Stimulated activated CD4-positive, alpha-beta T cell treated with anti-CD3 and anti-CD28 coated beads, Interleukin-12 subunit alpha, Interleukin-12 subunit beta, amount 100 ng/mL, for 4 hours (primary cell): ENCODE measurements around the gene CDK5.

Experiments
- DNase-seq: peaks from one replicate; pipeline ENCODE4 v3.0.0-alpha.2; 2020

Gene CDK5

DNA sequence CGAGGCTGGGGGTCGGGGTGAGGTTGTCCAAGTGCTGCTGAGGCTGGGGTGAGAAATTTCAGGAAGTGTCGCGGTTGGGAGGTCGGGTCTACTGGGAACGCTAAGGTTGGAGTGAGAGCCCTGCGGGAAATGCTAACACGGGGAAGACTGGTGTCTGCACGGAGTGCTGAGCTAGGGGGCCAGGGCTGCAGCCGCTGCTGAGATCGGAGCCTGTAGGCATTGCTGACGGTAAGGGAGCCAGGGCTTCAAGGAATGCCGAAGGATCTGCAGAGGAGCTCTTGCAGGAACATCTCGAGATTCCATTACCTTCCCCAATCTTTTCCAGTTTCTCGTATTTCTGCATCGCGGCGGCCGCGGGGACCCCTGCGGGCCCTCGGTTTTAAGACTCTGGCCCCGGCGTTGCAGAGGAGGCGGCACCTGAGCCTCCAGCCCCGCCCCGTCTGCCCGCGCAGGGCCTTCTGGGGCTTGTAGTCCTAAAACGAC is at the start of gene CDK5:
Gene CDK5 (minus strand): TSS at position 392 of the 483 bp plus-strand sequence. CDS start 49 bp downstream, at position 343.
- DNase-seq, result no peak

DNA sequence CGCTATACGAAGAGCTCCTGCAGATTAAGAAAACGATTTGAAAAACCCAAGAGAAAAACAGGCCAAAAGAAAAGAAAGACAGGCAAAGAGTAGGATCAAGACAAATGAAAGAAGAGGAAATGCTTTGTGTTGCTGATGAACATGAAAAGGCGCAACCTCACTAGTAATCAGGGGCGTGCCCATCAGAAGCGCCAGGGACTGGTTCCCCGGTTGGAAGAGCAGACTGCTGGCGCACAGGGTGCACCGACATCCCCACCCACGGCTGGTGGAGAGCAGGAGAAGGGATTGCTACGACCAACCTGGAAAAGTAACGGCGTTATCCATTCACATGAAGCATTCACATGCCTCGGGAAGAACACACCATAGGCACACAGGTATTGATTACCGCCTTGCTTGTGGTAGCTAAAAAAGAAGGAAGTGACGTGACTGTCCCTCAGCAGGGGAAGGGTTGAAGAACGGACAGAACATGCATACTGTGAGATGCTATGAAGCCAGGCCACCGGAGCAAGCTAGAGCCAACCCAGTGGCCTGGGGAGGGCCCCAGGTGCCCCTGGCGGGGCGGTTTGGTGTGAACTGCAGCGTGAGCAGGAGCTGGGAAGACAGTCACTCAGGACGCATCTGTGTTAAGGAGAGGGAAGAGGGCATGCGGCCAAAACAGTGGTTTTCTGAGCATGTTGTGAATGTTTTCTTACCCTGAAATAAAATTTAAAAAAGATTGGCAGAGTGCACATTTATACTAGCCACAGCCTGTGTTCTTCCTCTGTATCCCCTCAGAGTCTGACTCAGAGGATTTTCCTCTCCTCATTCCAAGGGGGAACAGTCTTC is 46.9 kb upstream of the CDK5 start:
- no peak for DNase-seq

DNA sequence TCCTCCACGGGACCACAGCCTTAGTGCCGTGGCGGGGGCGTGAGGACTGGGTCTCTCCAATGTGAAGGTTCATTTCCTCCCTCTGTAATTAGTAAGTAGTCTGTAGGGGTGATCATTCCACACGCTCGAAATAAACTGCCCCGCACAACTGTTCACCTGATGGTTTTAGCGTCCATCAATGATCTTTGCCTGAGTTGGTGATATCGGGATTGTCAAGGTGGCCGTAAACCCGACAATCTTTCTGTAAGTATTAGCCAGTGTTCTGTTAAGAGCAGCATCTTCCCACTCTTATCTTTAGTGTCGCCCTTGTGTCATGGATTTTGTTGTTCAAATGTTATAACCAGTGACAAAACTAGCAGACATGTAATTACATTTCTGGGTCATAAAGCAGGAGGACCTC is 46.3 kb upstream of the CDK5 start:
- DNase-seq, result no peak

DNA sequence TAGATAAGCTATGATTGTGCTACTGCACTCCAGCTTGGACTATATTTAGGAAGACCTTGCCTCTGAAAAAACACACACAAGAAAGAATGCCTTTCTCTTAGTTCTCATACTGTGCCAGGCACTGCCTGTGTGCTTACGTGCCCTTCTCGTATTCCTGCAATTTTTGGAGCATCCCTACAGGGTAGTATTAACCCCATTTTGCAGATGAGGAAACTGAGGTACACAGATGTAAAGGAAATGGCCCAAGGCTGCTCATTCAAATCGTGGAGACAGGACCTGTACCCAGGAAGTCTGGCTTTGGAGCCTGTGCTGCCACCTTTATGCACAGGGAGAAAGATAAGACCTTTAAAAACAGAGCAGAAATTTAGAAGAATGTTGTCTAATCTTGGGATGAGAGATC is 45.3 kb upstream of the CDK5 start:
- DNase-seq, result no peak

DNA sequence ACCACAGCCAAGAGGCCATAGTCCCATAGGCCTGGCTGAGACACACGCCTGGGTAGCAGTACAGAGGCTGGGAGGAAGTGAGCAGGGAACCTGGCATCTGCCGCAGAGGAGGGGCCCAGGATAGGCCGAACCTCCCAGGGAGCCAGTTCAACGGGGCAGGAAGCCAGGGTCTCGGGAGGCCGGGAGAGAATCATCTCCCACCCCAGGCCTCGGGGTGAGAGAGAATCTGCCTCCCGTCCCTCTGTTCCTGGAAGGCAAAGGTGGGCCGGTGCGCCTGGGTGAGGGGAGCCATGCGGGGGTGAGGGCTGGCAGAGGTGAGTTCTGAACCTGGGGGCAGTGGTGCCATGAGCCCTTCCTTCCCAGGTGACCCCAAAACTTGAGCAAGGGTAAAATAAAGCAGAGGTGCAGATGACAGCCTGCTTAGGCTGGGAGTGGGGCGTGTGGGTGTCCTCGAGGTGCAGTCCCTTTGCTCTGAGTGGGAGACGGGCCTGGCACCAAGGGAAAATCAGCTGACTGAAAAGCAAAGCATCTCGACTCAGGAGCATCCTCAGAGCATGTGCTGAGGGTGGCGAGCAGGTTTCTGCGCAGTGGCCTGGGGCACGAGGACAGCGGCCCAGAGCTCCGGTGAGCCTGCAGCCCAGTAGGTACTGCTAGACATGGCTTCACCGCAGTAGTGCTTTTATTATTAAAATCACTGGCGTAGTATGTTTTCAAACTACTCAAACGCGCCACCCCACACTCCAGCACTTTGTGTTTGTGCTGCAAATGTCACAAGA is 44.1 kb upstream of the CDK5 start:
- no peak for DNase-seq

DNA sequence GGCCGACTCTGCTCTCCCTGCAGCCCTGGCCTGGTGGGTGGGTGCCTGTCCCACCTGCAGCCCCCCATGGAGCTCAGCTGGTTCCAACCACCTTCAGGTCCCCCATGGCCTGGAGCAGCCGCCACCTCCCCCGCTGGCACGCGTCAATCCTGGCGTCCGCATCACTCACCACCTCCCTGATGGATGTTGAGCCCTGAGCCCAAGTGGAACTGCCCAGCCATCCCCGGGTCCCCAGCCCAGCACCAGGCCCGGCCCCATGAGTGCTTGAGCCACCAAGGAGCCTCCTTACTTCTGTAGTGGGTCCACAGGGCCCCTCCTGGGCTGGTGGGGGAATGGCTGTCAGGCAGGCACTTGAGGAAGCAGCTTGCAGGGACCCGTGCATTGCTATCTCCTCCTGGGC is 43.2 kb upstream of the CDK5 start:
- DNase-seq, result no peak

DNA sequence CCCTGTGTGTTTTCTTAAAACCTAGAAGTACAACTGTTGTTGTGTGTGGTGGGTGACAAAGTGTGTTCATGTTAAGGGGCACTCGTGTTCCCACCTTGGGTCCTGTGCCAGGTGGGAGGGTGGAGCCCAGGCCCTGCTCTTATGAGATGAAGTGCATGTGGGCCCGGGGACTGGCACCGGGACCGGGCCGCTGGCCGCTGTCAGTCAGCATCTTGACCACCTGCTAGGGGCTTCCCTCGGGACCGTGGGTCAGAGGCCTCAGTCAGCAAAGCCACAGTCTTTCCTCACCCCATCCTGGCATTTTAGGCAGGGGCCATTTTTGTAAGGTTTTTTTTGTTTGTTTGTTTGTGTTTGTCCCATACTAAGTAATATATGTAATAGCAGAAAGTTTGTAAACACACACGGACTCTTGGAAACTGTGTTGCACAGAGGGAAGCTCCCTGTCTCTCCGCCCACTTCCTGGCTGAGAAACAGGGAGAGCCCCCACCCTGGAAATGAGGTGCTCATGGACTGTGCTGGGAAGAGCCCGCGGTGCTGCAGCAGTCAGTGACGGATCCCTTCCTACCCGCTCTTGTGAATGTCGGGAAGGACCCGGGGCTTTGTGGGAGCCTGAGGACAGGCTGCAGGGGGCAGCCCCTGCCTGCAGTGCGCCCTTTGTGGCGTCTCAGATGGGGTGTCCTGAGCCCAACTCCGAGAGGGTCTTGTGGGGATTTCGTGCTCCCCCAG is 42.0 kb upstream of the CDK5 start:
- no peak for DNase-seq

DNA sequence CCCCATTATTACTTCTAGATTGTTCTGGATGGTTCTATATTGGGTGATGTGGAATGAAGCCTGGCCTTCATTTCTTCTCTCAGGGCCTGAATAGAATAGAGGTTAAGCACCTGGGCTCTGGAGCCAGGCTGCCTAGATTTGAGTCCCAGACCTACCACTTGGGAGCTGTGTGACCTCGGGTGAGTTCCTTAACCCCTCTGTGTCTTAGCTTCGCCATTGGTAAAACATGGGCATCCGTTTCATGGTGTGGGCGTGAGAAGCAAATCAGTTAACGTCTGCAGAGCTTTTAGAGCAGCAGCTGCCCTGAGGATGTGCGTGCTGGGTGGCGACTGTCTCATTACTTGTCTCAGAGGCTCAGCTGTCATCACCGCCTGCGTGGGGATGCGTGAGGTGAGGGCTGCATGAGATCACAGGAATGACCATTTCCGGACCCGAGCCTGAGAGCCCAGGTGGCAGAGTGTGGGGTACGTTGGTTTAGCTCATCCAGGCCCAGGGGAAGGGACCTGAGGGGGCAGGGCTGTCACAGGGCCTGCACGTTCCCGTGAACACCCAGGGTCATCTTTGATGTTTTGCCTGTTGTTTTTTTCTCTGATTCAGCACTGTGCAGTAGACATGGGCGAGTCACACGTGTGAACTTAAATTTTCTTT is 38.3 kb upstream of the CDK5 start:
- no peak for DNase-seq

DNA sequence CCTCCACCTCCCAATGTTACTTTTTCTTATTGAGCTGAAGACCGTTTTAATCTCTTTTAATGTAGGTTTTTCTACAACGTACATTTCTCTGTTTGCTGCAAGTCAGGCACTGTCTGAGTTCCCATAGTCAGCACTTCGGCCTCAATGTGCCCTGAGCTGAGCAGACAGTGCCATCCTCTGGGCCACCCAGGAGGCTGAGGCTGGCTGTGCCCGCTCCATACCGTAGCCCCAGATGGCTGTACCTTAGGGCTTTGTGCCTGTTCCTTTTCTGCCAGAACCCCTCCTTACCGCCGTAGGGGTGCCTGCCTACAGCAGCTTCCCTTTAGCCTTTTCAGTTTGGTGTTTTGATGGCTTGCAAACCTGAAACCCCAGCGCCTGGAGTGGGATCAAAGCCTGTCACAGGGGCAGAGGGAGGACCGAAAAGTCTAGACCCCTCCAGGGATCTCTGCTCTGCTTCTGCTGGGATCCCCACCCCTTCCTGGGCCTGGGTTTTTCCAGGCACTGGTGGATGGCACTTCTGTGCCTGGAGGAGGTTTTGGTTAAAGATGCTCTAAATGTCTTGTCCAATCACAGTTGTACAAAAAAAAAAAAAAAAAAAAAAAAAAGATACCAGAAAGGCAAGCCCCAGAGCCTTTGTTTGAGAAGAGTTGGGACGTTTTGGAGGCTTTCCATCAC is 37.6 kb upstream of the CDK5 start:
- no peak for DNase-seq

DNA sequence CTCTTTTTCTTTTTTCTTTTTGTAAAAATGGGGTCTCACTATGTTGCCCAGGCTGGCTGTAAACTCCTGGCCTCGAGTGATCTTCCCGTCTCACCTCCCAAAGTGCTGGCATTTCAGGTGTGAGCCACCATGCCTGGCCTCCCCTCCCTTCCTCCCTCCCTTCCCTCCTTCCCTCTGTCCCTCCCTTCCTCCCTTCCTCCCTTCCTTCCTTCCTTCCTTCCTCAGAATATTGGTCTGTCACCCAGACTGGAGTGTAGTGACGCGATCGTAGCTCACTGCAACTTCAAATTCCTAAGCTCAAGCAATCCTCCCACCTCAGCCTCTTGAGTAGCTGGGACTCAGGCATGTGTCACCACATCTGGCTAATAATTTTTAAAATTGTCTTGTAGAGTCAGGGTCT is 37.0 kb upstream of the CDK5 start:
- DNase-seq, result no peak

DNA sequence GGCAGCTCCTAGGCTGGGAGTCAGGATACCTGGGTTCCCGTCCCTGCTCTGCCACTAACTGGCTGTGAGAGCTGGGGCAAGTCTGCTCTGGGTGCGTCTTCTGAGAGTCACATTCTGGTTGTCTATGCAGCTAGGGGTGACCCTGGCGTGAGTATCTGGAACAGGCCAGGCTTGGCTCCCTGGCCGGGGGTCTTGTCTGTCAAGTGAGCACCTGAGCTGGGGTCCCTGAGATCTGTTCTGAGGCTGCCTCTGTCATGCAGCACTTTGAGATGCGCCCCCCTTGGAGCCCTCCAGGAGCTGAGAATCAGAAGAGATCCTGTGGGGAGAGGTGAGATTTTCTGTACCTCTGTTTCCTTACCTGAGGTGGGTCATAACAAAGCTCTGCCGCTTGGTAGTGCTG is 36.1 kb upstream of the CDK5 start:
- no peak for DNase-seq

DNA sequence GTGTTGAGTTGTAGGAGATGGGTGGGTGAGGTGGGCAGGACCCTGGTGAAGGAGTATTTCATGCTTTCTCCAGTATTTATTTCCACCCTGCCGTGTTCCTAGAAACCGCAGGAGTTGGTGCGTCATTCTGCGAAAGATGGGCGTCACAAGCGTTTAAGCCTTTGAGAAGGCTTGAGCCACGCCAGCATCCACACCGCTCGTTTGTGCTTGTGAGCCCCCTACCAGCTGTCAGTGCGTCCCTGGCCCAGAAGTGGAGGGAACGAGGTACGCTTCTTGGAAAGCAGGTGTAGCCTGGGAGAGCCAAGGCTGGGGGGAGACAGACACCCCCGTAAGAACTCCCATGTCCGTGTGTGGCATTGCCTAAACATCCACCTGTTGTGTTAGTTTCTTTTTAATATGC is 34.3 kb upstream of the CDK5 start:
- DNase-seq, result no peak

DNA sequence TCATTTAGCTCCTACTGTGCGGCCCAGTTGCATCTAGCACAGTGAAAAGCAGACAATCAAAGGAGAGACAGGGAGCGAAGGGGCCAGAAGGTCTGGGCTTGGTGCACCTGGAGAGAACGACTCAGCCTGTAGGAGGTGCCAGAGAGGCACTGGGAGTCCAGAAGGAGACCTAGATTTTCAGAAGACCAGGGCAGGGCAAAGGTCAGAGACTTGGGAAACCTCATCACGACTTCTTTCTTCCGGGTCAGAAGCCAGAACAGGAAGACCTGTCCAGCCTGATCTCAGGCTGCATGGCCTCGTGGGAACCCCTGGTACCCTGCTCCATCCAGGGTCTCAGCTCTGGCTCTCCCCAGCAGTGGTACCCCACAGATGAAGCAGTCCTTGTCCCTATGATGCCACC is 33.7 kb upstream of the CDK5 start:
- no peak for DNase-seq

DNA sequence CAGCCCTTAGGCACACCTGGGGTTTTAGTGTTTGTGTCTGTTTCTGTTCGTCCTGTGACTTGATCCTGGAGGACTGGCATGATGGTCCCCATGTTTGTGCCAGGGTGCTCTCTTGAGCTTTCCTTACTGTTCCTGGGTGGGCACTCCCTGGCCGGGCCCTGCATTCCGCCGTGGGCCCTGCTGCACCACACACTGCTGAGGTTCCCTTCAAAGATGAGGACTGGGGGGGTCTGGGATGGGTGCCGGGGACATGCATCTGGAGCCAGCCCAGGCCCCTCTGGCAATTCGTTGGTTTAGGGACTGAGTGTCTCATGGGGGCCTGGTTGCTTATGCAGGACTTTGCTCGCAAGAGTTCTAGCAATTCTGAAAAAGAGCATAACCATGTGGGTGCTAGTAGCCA is 33.3 kb upstream of the CDK5 start:
- DNase-seq, result no peak

DNA sequence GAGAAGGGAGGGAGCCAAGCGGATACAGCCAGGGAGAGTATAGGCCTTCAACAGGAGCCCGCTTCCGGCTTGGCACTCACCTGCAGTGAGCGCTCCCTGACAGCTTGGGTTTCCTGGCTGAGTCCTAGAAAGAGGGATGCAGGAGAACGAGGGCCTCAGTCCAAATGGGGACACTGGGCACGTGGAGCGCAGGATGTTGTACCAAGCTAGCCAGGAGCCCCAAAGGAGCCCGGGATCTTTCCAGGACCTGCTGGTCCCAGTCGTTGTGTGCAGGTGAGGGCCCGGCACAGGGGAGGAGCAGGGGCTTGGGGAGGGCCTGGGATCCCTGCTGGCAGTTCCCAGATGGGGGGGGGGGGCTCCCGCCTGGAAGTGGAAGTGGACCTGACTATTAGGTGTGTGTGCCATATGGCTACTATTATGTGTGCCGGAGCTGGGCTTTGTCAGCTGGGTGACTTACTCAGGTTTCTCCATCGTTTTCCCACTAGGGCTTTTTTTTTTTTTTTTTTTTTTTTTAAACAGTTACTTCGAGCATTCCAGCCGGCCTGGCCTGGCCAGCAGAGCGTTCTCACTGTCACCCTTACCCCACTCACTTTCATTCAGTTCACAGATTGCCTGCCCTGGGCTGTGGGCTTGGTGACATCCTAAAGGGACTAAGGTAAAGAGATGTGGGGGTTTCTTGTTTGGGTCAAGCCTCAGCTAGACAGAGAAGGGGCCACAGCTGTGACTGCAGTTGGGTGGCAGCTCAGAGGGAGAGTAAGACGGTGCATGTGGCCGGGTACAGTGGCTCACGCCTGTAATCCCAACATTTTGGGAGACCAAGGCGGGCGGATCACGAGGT is 32.4 kb upstream of the CDK5 start:
- no peak for DNase-seq

DNA sequence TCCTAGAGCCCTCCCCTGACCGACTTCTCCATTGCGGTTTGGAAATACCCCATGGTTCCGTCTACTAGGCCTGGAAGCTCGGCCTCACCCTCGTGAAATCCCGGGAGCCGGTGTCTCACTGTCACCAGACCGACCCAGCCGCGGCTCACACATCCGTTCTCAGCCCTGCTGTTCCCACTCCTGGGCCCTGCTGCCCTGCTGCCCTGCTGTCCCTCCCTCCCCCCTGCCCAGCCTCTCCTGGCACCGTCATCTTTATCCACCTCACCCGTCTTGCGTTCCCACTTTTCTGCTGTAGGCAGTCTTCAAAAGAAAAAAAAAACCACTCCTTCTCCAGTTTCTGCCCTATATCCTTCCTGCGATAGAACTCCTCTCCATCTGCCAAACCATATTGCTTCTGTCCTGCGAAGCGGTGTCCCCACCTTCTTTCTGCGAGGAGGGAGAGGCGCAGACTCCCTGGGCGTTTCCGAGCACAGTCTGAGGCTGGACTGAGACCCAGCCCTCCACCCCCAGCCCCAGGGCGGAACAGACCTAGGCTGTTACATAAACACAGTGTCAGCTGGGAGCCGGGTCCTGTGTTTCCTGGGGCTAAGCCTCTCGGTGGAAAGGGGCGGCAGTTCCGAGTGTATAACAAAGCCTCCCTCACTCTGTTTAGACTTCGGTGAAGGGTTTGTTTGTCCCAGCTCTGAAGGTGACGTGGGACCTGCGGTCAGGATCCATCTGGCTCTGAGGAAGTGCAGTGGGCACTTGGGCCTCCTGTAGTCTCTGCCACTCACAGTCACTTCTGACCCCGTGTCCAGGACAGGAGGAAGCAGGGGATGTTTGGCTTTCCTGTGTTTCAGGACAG is 31.4 kb upstream of the CDK5 start:
- no peak for DNase-seq

DNA sequence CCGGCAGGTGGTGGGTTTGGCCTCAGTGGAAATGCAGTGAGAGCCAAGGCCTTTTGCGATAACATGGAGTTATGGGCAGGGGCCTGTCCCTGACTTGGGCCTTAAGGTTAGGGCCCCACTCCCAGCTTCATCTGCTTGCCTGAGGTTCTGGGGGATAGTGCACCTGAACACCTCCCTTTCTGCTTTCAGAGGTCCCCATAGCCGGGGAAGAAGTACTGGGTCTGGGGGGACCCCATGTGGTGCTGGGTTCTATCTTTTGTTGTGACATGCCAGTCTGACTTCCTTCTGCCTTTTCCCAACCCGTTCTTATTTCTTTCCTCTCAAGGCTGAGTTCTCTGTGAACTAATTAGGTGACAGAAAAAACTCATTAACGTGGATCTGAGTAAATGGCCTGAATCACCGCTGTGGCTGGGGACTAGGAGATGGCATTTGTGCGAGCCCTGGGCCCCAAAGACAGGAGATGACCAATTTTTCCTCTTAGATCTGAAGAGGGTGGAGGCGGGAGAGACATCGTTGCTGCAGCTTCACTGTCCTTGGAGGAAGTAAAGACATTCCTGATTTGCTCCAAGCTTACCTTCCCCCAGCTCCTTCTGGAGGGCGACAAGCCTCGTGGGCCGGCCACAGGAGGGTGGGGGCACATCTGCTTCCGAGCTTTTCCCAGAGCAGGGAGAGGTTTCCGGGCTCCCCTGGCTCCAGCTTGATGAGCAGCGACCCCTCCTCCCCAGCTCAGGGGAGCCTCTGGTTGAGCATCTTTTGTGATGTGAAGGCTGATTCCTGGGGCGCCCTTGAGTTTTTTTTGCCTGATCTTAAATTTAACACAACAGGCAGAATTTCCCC is 30.5 kb upstream of the CDK5 start:
- no peak for DNase-seq

DNA sequence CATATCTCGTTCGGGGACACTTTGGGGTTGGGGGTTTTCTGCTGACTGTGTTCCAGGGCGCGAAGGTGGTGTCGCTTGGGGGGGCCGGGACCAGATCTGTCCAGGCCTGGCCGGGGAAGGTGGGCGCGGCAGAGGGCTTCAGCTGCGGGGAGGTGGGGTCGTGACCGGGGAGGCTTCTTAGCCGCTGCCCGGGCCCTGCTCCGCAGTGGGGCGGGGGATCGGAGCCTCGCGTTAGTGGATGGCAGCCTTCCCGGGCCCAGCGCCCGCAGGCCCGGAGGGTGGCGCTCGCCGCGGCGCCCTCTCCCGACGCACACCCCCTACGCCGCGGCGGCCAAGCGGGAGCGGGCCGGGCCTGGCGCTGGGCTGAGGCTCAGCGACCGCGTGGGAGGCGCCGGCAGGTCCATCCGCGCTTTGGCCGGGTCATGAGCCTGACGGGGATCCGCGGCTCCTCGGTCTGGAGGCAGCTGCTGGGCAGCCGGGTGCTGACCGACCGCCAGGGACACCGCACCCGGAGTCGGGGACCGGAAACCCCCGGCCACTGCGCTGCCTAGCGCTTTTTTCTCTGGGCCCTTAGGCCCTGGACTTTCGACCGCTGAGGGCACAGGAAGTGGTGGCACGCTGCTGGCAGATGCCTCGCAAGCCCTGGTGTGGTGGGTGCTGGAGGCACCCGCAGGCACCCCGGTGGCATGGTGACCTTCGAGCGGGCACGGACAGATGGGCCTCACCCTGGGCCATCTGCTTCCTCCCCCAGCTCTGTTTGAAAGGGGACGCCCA is 29.7 kb upstream of the CDK5 start:
- DNase-seq, result no peak

DNA sequence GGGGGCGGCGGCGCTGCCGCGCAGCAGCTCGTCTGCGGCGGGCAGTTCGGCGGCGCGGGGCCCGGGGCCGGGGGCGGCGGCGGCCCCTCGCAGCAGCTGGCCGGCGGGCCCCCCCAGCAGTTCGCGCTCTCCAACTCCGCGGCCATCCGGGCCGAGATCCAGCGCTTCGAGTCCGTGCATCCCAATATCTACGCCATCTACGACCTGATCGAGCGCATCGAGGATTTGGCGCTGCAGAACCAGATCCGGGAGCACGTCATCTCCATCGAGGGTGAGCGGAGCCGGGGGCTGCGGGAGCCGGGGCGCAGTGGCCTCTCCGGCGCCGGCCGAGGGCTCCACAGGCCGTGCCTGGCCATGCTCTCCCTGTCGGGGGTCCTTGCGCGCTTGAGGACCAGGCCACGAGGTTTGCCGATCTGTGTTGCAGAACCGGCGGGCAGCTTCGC is 29.1 kb upstream of the CDK5 start:
- DNase-seq, result no peak
